ENCODE data around the gene PLXDC1.

DNA sequence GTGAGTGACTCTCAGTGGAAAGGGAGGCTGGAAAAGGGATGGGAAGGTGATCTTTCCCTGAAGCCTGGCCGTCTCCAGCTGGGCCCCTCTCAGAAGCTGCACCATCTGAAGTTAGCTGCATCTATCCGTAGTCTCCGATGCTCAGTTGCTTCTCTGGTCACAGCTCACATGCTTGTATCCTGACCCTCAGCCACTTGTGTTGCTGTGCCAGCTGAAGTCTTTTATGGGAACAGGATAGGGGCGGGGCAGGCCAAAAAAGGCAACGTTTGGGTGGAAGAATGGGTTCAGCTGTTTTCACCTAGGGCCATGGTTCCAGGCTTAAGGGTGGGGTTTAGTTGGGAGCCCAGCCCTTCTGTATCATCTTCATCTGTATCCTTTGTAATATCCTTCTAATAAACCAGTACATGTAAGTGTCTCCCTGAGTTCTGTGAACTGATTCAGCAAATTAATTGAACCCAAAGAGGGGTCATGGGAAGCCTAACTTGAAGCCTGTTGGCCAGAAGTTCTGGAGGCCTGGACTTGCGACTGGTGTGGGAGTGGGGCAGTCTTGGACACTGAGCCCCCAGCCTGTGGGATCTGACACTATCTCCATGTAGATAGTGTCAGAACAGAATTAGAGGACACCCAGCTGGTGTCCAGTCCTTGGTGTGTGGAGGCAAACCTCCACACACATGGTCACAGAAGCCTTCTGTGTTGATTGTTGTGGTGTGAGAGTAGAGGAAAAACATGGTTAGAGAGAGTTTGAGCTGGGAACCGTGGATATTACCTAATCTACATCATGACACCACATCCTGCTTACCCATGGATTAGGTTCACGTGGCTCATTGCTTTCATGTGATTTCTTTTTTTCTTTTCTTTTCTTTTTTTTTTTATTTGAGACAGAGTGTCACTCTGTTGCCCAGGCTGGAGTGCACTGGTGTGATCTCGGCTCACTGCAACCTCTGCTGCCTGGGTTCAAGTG, 135.0 kb downstream of the PLXDC1 start:
- TF ChIP-seq CTCF (IDR thresholded peaks at IDR 0.05 in 8 of 11, conservative IDR thresholded peaks at IDR 0.05 in 3 of 11) (no peak), POLR2AphosphoS5 (IDR thresholded peaks at IDR 0.05) (peak in 1 of 3 donors; percentile 8)
